Activated B cell treated with CpG ODN at 0.5 μM for 24 hours (primary cell): ENCODE data around the gene TMEM17. TPM values are rescaled to one million over a fixed set of nuclear protein-coding genes. Genes with fewer than 3 reads are reported as not detected.

Source experiments
- ATAC-seq: fragments of 200-7000 bp; cut with Tn5 transposase; one replicate; pipeline ENCODE4 v1.10.0; 2021; ENCODE audit warnings: low read depth, mild to moderate bottlenecking, moderate library complexity
- CTCF ChIA-PET: fragments of 350-600 bp; sonication (Branson Sonifier 250); formaldehyde crosslinking; loops from one replicate; lab custom pipeline; 2021; ENCODE audit warnings: antibody characterized with exemption; lab: Charles Lee
- POLR2A ChIA-PET: fragments of 350-600 bp; sonication (Branson Sonifier 250); formaldehyde crosslinking; loops from one replicate; lab custom pipeline; 2021; ENCODE audit warnings: antibody characterized with exemption; lab: Charles Lee
- DNase-seq: peaks from one replicate; pipeline ENCODE4 v3.0.0; 2022
- H3K27ac Mint-ChIP-seq: one replicate; pipeline ENCODE4 v1.8.0; 2020; ENCODE audit warnings: mixed read lengths
- H3K27me3 Mint-ChIP-seq: one replicate; pipeline ENCODE4 v1.8.0; 2021; ENCODE audit warnings: mixed read lengths
- H3K36me3 Mint-ChIP-seq: one replicate; pipeline ENCODE4 v1.8.0; 2021; ENCODE audit warnings: low read depth, mixed read lengths
- H3K4me1 Mint-ChIP-seq: one replicate; pipeline ENCODE4 v1.8.0; 2021; ENCODE audit warnings: mixed read lengths
- H3K4me3 Mint-ChIP-seq: one replicate; pipeline ENCODE4 v1.8.0; 2020; ENCODE audit warnings: mild to moderate bottlenecking, mixed read lengths
- H3K9me3 Mint-ChIP-seq: one replicate; pipeline ENCODE4 v1.8.0; 2020; ENCODE audit warnings: mixed read lengths
- CTCF ChIP-seq: fragments of 200-600 bp; IDR thresholded peaks from one replicate; pipeline ENCODE4 v1.8.0; 2022; ENCODE audit warnings: antibody characterized with exemption, mild to moderate bottlenecking
- intact Hi-C: fragments of 100-400 bp; cut with micrococcal nuclease; formaldehyde crosslinking; loops from one replicate; pipeline ENCODE4 v1.15.1; 2024
- total RNA-seq: library from RNA; stranded (reverse); gene quantifications from 2 replicates; pipeline ENCODE4 v1.2.3, GENCODE V29; 2022

TMEM17 gene
- total RNA-seq, 1 donor from 2014 or later: not detected

DNA sequence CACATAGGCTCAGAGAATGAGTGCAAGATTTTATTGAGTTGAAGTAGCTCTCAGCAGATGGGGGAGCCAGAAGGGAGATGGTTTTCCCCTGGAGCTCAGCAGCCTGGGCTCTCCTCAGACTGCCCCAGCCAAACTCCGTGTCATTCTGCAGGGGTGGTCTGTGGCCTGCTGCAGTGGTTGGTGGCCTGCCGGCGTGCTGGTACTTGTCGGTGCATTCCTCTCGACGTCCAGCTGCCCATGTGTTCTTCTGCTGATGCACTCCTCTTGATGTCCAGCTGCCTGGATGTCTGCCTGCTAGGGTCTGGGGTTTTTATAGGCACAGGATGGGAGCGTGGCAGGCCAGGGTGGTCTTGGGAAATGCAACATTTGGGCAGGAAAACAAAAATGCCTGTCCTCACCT is 25.6 kb upstream of the TMEM17 start:
- intact Hi-C loops: no loop called here
- no peak for ATAC-seq
- no peaks in the 10 kb centered on the region for H3K36me3 Mint-ChIP-seq
- H3K4me3 Mint-ChIP-seq: no peak overlapping the region
- peaks cover 6% of the 10 kb centered on the region for H3K27me3 Mint-ChIP-seq
- POLR2A ChIA-PET: no interaction called here
- no peak for DNase-seq
- no peak overlapping the region for H3K27ac Mint-ChIP-seq
- H3K4me1 Mint-ChIP-seq: no peaks in the 10 kb centered on the region
- TF ChIP-seq CTCF: no peak
- H3K9me3 Mint-ChIP-seq: peaks cover 19% of the 10 kb centered on the region
- CTCF ChIA-PET: no interaction called here

DNA sequence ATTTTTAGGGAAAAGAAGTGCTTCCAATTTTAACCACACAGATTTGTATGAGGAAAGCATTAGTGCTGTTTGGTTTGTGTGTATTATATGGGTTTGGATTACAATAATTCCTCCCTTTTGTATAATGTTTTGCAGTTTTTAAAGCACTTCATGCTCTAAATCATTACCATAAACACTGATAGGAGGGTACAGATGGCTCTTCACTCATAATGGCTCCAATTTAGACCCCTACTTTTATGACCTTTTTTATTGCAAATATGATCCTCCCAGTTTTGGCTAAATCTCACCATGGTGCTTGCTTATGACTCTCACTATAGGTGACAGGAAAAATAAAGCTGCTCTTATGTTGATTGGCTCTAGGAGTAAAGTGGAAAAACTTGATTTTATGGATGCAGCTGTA is 23.8 kb upstream of the TMEM17 start:
- Mint-ChIP-seq H3K27me3 (peaks cover 5% of the 10 kb centered on the region), H3K4me3 (no peak overlapping the region)
- POLR2A ChIA-PET: no interaction called here

GRCh38 chr2:62527478-62528210 is 21.6 kb upstream of the TMEM17 start:
- CTCF ChIA-PET: no interaction called here

More for the DNA sequence above, 23.8 kb upstream of the TMEM17 start:
- Mint-ChIP-seq H3K27ac (no peak overlapping the region), H3K4me1 (no peaks in the 10 kb centered on the region), H3K36me3 (no peaks in the 10 kb centered on the region), H3K9me3 (peaks cover 15% of the 10 kb centered on the region)
- DNase-seq: no peak
- no peak for ATAC-seq
- intact Hi-C loops: no loop called here
- CTCF ChIA-PET: no interaction called here
- no peak for TF ChIP-seq CTCF

GRCh38 chr2:62526531-62527381 is 20.8 kb upstream of the TMEM17 start:
- ChIA-PET POLR2A (no interaction called here), CTCF (no interaction called here)
- Mint-ChIP-seq H3K4me3 (no peak overlapping the region), H3K4me1 (no peaks in the 10 kb centered on the region), H3K27ac (no peak overlapping the region), H3K36me3 (no peaks in the 10 kb centered on the region), H3K27me3 (peaks cover 5% of the 10 kb centered on the region), H3K9me3 (no peaks in the 10 kb centered on the region)
- DNase-seq: no peak
- ATAC-seq: no peak
- TF ChIP-seq CTCF: no peak
- intact Hi-C loops: no loop called here

More at GRCh38 chr2:62527478-62528210, 21.6 kb upstream of the TMEM17 start:
- Mint-ChIP-seq H3K36me3 (no peaks in the 10 kb centered on the region), H3K27ac (no peak overlapping the region), H3K27me3 (peaks cover 5% of the 10 kb centered on the region), H3K4me1 (no peaks in the 10 kb centered on the region), H3K4me3 (no peak overlapping the region), H3K9me3 (no peaks in the 10 kb centered on the region)
- ATAC-seq (no peak), DNase-seq (no peak)
- POLR2A ChIA-PET: no interaction called here
- TF ChIP-seq CTCF: no peak
- intact Hi-C loops: no loop called here

DNA sequence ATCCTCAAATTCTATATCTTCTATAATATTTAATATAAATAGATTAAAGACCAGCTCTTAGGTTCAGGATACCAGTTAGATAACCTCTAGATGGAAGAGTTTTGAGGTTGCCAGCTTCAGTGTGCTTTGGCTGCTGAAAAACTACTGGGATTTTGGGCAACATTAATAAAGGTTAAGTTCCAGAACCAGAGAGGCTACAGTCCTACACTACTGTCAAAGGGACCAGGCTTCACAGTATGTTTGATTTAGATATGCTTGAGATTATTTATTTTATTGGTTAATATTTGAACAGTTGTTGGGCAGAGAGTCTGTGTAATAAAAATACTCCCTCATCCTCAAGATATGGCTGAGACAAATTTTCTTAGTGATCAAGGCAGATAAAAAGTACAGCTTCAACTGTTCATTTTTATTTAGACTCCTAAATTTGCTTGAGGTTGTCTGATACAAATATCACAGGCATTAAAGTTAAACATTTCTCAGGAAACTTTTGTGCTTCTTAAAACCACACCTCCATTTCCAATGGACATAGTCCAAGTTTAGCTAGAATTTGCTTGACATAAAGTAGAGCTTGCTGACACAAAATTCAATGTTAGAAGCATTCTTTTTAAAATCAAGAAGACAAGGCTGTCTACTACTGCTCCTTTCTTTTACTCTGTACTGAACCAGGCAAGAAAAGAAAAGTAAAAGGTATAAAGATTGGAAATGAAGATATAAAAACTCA is 19.7 kb upstream of the TMEM17 start:
- no peak for ATAC-seq
- peaks cover 5% of the 10 kb centered on the region for H3K27me3 Mint-ChIP-seq
- no peak for TF ChIP-seq CTCF
- no peaks in the 10 kb centered on the region for H3K4me1 Mint-ChIP-seq
- H3K4me3 Mint-ChIP-seq: no peak overlapping the region
- H3K27ac Mint-ChIP-seq: no peak overlapping the region
- no peaks in the 10 kb centered on the region for H3K36me3 Mint-ChIP-seq
- DNase-seq: no peak
- no peaks in the 10 kb centered on the region for H3K9me3 Mint-ChIP-seq
- POLR2A ChIA-PET: no interaction called here
- CTCF ChIA-PET: no interaction called here
- intact Hi-C loops: no loop called here
